ENCODE results near the gene SYF2. TPM values are rescaled to one million over a fixed set of nuclear protein-coding genes. Genes with fewer than 3 reads are reported as not detected.

SYF2 gene
- total and polyA plus RNA-seq, 2 donors (not counting 1 experiment from before 2014, with no cell fraction given), result 41.6 to 42.4 TPM

- Histone ChIP-seq H3K4me2 (ENCODE audit: extremely low read depth, insufficient read depth, low read length) (no peak overlapping the region), H3K4me3 (replicated peaks in 1 of 4; ENCODE audit: control extremely low read depth in 1 of 4, insufficient read depth in 1 of 4, low read depth in 3 of 4, low read length in 4 of 4) (no peak overlapping the region), H2AFZ (ENCODE audit: low read length) (no peak overlapping the region), H3K4me1 (ENCODE audit: control insufficient read depth, extremely low read depth, insufficient read depth, low read length) (no peaks in the 10 kb centered on the region), H4K20me1 (ENCODE audit: control insufficient read depth, extremely low read depth, insufficient read depth, low read length) (no peaks in the 10 kb centered on the region), H3K9ac (ENCODE audit: insufficient read depth, low read length) (no peak overlapping the region), H3K36me3 (ENCODE audit: control insufficient read depth, insufficient read depth, low read length) (no peaks in the 10 kb centered on the region), H3K79me2 (ENCODE audit: control insufficient read depth, insufficient read depth, low read length) (no peaks in the 10 kb centered on the region), H3K9me3 (ENCODE audit: control insufficient read depth, insufficient read depth, low read depth, low read length) (no peaks in the 10 kb centered on the region), H3K27ac (ENCODE audit: insufficient read depth, low read length) (no peak overlapping the region), H3K27me3 (ENCODE audit: control insufficient read depth, insufficient read depth, low read length) (peaks cover 14% of the 10 kb centered on the region)
- TF ChIP-seq, protein P1, sequence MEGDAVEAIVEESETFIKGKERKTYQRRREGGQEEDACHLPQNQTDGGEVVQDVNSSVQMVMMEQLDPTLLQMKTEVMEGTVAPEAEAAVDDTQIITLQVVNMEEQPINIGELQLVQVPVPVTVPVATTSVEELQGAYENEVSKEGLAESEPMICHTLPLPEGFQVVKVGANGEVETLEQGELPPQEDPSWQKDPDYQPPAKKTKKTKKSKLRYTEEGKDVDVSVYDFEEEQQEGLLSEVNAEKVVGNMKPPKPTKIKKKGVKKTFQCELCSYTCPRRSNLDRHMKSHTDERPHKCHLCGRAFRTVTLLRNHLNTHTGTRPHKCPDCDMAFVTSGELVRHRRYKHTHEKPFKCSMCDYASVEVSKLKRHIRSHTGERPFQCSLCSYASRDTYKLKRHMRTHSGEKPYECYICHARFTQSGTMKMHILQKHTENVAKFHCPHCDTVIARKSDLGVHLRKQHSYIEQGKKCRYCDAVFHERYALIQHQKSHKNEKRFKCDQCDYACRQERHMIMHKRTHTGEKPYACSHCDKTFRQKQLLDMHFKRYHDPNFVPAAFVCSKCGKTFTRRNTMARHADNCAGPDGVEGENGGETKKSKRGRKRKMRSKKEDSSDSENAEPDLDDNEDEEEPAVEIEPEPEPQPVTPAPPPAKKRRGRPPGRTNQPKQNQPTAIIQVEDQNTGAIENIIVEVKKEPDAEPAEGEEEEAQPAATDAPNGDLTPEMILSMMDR (conservative IDR thresholded peaks at IDR 0.05 in 1 of 2, IDR thresholded peaks at IDR 0.05 in 1 of 2; ENCODE audit: low read depth in 1 of 2, low read length in 2 of 2), result no peak
- TF ChIP-seq EZH2 (IDR thresholded peaks at IDR 0.05; ENCODE audit: low read length, missing control alignments), result no peak
- DNase-seq (ENCODE audit: low read depth in 2 of 2), result no peak
Observed at GRCh38 chr1:25197982-25198662, 34.2 kb downstream of the SYF2 start.

GRCh38 chr1:25197235-25197975 is 34.9 kb downstream of the SYF2 start:
- Histone ChIP-seq H3K4me1 (ENCODE audit: control insufficient read depth, extremely low read depth, insufficient read depth, low read length) (no peaks in the 10 kb centered on the region), H2AFZ (ENCODE audit: low read length) (no peak overlapping the region), H3K79me2 (ENCODE audit: control insufficient read depth, insufficient read depth, low read length) (no peaks in the 10 kb centered on the region), H3K36me3 (ENCODE audit: control insufficient read depth, insufficient read depth, low read length) (no peaks in the 10 kb centered on the region), H3K4me2 (ENCODE audit: extremely low read depth, insufficient read depth, low read length) (no peak overlapping the region), H3K27ac (ENCODE audit: insufficient read depth, low read length) (no peak overlapping the region), H3K27me3 (ENCODE audit: control insufficient read depth, insufficient read depth, low read length) (peaks cover 14% of the 10 kb centered on the region), H3K4me3 (replicated peaks in 1 of 4; ENCODE audit: control extremely low read depth in 1 of 4, insufficient read depth in 1 of 4, low read depth in 3 of 4, low read length in 4 of 4) (no peak overlapping the region), H3K9ac (ENCODE audit: insufficient read depth, low read length) (no peak overlapping the region), H4K20me1 (ENCODE audit: control insufficient read depth, extremely low read depth, insufficient read depth, low read length) (no peaks in the 10 kb centered on the region), H3K9me3 (ENCODE audit: control insufficient read depth, insufficient read depth, low read depth, low read length) (no peaks in the 10 kb centered on the region)
- TF ChIP-seq, protein P1 (conservative IDR thresholded peaks at IDR 0.05 in 1 of 2, IDR thresholded peaks at IDR 0.05 in 1 of 2; ENCODE audit: low read depth in 1 of 2, low read length in 2 of 2), result no peak
- TF ChIP-seq EZH2 (IDR thresholded peaks at IDR 0.05; ENCODE audit: low read length, missing control alignments), result no peak
- no peak for DNase-seq (ENCODE audit: low read depth in 2 of 2)

GRCh38 chr1:25196830-25197229 is 35.5 kb downstream of the SYF2 start:
- Histone ChIP-seq H3K9me3 (ENCODE audit: control insufficient read depth, insufficient read depth, low read depth, low read length) (no peaks in the 10 kb centered on the region), H3K4me3 (replicated peaks in 1 of 4; ENCODE audit: control extremely low read depth in 1 of 4, insufficient read depth in 1 of 4, low read depth in 3 of 4, low read length in 4 of 4) (no peak overlapping the region), H3K9ac (ENCODE audit: insufficient read depth, low read length) (no peak overlapping the region), H3K4me1 (ENCODE audit: control insufficient read depth, extremely low read depth, insufficient read depth, low read length) (no peaks in the 10 kb centered on the region), H3K79me2 (ENCODE audit: control insufficient read depth, insufficient read depth, low read length) (no peaks in the 10 kb centered on the region), H3K27ac (ENCODE audit: insufficient read depth, low read length) (no peak overlapping the region), H2AFZ (ENCODE audit: low read length) (no peak overlapping the region), H4K20me1 (ENCODE audit: control insufficient read depth, extremely low read depth, insufficient read depth, low read length) (no peaks in the 10 kb centered on the region), H3K4me2 (ENCODE audit: extremely low read depth, insufficient read depth, low read length) (no peak overlapping the region), H3K36me3 (ENCODE audit: control insufficient read depth, insufficient read depth, low read length) (no peaks in the 10 kb centered on the region), H3K27me3 (ENCODE audit: control insufficient read depth, insufficient read depth, low read length) (peaks cover 14% of the 10 kb centered on the region)
- TF ChIP-seq EZH2 (IDR thresholded peaks at IDR 0.05; ENCODE audit: low read length, missing control alignments), result no peak
- TF ChIP-seq, protein P1 (conservative IDR thresholded peaks at IDR 0.05 in 1 of 2, IDR thresholded peaks at IDR 0.05 in 1 of 2; ENCODE audit: low read depth in 1 of 2, low read length in 2 of 2), result no peak
- DNase-seq (ENCODE audit: low read depth in 2 of 2), result no peak
